HG03432 (cell line): Measurements from ENCODE around the gene KCNIP3.

Source experiments
- ATAC-seq: cut with Tn5 transposase; IDR thresholded peaks from one replicate; pipeline ENCODE4 v1.9.1; 2021; ENCODE audit warnings: mild to moderate bottlenecking, moderate library complexity; ENCODE audit not compliant: unreplicated experiment

KCNIP3 gene

DNA sequence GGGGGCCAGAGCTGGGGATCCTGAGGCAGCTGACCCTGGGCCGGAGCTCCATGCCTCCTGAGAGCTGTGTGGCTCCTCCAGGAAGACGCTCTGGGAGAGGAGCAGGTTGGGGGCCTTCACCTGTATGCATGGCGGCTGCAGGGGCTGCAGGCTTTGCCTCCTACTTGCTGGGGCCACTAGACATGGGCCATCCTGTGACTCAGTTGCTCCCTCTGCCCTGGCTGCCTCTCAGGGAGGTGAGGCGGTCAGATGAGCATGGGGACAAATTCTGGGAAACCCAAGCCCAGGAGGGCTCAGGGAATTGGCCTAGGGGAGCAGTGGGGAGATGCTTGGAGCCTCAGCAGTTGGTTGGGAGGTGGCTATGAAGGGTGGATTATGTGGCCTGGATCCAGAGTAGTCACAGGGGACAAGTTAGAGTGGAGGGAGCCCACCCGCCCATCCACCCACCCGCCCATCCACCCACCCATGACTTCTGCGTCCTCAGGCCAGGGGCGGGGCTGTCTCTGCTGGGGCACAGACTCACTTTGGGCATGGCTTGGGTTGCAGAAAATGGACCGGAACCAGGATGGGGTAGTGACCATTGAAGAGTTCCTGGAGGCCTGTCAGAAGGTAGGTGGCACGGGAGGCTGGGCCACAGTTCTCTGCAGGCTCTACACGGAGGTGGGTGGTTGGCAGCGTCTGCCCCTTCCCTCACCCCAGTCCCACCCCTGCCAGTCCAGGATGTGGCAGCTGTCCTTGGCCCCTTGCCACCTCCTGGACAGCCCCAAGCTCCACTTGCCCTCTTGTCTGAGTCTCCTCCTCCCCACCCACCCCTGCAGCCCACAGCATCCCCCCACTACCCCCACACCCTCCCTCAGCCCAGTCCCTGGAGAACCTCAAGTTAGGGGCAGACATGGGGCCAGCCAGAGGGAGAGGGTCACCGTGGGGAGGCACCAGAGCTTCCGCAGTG lies 85.8 kb downstream of the KCNIP3 start:
- no peak for ATAC-seq

DNA sequence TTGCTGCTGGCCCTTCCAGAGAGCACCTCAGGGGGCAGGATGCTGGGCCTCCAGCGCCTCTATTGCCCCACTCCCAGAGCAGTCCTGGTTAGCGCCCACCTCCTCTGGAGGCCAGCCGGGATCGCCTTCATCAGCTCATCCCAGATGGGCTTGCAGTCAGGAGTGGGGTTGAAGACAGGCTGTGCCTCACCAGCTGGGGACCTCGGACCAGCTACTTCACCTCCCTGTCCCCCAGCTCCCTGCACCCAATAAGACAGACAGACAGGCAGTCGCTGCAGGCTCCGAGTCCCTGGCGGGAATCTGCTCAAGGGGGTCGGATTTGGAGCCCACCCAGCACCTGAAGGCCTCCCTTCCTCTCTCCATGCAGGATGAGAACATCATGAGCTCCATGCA lies 86.5 kb downstream of the KCNIP3 start:
- no peak for ATAC-seq

DNA sequence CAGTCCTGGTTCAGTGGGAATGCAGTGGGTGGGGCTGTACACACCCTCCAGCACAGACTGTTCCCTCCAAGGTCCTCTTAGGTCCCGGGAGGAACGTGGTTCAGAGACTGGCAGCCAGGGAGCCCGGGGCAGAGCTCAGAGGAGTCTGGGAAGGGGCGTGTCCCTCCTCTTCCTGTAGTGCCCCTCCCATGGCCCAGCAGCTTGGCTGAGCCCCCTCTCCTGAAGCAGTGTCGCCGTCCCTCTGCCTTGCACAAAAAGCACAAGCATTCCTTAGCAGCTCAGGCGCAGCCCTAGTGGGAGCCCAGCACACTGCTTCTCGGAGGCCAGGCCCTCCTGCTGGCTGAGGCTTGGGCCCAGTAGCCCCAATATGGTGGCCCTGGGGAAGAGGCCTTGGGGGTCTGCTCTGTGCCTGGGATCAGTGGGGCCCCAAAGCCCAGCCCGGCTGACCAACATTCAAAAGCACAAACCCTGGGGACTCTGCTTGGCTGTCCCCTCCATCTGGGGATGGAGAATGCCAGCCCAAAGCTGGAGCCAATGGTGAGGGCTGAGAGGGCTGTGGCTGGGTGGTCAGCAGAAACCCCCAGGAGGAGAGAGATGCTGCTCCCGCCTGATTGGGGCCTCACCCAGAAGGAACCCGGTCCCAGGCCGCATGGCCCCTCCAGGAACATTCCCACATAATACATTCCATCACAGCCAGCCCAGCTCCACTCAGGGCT lies 87.9 kb downstream of the KCNIP3 start:
- ATAC-seq = no peak

DNA sequence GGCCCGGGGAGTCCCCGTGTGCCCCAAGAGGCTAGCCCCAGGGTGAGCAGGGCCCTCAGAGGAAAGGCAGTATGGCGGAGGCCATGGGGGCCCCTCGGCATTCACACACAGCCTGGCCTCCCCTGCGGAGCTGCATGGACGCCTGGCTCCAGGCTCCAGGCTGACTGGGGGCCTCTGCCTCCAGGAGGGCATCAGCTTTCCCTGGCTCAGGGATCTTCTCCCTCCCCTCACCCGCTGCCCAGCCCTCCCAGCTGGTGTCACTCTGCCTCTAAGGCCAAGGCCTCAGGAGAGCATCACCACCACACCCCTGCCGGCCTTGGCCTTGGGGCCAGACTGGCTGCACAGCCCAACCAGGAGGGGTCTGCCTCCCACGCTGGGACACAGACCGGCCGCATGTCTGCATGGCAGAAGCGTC lies 88.4 kb downstream of the KCNIP3 start:
- ATAC-seq = no peak

DNA sequence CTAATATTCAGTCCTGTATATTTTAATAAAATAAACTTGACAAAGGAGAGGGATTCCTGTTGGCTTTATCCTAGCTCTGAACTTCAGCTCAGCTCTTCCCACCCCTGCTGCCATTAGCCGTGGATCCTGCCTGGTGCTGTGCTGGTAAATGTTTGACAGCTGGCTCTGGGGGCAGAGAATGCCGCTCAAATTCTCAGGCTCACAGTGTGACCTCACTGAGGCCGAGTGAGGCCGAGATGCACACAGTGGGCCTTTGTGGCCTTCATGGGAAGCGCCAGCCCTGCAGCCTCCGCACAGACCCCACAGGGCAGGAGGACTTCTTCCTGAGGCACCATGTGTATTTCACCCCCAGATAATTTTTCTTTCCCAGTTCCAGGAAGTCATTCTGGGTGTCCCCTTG lies 88.9 kb downstream of the KCNIP3 start:
- no peak for ATAC-seq

DNA sequence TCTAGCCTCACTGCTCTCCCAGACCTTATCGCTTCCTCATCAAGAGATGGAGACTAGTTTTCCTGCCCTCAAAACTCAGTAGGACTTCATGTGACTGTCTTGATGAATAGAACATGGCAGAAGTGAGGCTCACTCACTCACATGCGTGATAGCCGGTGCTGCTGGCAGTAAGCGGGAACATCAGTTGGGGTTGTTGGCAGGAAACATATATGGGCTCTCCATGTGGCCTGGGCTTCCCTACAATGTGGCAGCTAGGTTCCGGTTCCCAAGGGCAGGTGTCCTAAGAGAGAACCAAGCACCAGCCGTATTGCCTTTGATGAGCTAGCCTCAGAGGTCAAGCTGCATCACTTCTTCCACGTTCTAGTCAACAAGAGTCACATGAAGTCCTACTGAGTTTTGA lies 90.2 kb downstream of the KCNIP3 start:
- no peak for ATAC-seq

DNA sequence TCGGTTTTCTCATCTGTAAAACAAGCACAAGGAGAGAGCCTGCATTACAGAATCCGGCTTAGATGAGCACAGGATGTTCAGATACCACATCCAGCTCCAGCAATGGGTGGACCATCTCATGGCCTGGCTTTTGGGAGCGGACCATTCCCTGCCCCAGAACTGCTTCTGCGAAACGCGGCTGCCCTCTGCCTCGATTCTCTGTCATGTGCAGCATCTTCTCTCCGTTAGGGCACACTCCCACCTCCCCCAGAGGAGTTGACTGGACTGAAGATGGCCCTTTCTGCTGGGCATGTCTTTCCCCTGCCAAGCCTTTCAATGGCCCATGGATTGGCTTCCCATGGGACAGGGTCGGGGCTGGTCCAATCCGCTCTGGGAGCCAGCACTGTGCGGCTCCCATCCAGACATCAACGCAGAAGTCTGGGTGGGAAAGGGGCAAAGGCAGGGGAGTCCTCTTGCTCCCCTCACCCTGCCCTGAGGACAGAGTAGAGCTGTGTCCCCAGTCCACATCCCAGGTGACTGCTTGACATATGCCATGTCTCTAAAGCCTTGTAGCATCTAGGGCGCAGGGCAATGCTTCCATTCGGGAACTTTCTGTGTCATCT lies 91.0 kb downstream of the KCNIP3 start:
- ATAC-seq = no peak

DNA sequence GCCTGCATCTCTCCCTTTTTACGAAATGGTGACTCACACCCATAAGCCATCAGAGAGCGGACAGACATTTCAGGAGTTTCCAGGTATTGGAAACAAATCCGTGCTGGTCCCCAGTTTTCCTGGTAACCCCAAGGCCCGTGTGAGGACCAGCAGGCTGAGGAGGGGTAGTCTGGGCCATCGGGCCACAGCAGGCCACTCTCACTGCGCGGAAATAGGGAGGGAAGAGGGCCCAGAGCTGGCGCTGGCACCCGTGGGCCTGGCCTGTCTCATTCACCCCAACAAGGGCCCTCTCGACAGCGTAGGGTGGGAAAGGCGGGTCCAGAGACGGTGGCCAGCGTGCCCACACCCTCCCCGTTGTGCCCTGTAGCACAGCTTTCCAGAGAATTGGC lies 91.7 kb downstream of the KCNIP3 start:
- ATAC-seq = peak; percentile 10

DNA sequence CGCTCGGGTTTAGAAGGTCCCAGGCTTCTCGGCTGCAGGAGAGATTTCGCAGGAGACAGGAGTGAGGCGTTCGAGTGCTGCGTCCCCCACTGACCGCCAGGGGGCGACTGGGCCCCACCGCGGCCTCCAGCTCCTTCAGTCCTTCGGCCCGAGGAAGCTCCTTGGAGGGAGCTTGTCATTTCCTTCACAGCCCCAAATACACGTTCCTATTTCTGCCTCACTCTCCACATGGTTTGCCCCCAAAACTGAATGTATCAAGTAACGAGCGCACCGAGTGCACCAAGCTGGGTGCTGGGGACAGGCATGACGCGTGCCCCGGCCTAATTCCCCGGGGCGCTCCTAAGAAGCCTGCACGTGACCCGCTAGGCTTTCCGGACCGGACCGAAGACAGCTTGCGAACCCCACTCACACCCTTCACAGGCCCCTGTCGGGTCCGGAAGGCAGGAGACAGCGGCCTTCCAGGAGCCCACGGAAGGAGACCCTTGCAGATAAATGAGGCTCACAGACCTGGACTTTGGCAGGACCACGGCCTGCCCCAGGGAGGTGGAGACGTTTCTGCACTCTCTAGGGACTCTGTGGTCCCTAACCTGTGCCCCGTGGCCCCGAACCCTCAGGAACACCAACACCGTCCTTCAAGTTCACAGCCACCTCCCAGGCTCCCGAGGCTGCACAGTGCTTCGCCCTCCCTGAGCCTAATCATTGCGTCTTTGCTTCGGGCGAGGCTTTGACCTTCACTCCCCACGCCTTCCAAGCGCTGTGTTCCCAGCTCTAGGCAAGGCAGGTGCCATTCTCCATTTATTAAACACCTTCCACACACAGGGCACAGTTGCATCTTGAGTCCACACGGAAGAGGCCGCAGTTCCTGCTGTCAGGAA lies 92.3 kb downstream of the KCNIP3 start:
- ATAC-seq = peak; percentile 72

DNA sequence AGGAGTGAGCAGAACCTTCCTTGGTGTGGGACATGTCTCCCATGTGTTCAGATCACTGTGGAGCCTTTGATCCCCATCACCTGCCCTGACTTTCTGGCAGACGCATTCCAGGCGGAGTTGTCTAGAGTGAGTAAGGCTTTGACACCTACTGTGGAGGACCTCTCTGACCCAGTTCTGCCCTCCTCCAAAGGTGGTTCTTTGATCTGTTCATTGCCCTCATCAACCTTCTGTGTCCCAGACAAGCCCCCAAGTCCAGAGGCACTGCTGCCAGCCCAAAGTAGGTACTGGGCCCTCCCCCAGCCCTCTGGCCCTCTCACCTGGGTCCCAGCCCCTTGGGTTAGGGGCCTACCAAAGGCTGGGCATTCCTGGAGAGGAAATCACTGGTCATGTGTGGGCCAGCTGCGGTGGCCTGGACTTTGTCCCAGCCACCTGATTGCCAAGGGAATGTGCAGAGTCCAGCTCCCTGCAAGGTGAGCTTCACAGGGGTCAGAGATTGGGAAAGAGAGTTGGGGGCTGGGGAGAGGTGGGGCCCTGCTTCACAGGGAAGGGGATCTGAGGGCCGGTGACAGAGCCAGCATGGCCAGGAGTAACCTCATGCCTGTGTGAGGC lies 93.2 kb downstream of the KCNIP3 start:
- ATAC-seq = no peak

DNA sequence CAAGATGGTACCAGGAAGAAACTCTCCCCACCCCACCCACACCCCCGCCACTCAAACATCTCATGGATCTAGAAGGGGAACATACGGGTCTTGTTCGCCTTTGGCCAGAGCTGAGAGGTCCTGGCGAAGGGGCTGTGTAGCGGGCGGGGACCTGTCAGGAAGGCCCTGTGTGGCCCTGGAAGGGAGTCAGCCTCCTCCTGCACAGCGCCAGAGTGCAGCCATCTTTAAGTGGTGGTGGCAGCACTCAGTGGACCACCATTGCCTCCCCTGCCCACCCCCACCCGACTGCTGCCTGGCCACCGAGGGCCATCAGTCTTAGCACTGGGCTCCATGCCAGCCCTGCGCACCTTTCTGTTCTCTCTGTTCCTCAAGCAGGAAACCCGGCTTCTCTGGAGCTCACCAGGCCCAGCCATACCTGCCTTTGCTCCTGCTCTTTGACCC lies 93.8 kb downstream of the KCNIP3 start:
- ATAC-seq = no peak

DNA sequence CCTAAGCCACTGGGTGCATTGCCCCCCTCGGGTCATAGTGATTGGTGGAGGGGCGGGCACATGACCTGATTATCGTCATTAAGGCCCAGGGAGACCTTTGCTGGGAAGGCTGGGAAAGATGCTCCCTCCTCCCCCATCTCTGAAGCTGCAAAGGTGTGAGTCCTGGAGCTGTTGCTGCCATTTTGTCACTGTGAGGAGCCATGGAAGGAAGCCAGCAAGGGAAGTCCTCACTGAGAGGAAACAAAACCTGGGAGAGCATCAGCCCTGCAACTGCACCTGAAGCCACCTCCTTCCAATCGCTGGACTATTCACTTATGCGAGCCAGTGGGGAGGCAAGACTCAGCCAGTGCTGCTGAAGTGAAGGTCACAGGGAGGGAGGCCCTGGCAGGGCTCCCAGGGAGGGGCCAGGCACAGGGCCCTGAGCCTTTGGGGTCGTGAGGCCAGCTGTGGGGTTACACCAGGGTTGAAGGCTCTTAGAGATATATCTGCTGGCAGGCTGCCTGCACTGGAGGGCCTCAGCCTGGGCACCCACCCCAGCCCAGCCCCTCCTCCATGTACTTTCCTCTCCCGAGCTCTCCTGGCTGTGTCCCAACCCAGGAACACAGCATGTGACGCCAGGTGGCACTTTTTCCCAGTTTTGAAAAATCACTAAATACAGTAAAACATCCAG lies 94.6 kb downstream of the KCNIP3 start:
- no peak for ATAC-seq

DNA sequence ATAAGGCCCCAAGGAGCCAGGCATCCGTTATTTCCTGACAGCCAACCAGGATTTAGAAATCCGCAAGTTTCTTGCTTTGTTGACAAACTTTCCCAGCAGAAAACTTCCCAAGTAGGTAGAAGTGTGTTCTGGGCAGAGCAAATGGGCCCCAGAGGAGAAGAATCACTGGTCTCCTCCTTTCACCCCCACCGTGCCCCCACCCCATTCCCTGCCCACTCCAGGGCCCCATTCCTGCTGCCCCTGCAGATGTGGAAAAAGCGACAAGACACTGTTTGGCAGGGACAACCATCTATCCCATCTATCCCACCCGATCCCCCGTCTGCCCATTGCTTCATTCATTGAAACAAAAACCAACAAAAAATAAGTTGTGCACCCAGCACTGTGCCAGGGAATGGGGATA lies 95.2 kb downstream of the KCNIP3 start:
- ATAC-seq = no peak

DNA sequence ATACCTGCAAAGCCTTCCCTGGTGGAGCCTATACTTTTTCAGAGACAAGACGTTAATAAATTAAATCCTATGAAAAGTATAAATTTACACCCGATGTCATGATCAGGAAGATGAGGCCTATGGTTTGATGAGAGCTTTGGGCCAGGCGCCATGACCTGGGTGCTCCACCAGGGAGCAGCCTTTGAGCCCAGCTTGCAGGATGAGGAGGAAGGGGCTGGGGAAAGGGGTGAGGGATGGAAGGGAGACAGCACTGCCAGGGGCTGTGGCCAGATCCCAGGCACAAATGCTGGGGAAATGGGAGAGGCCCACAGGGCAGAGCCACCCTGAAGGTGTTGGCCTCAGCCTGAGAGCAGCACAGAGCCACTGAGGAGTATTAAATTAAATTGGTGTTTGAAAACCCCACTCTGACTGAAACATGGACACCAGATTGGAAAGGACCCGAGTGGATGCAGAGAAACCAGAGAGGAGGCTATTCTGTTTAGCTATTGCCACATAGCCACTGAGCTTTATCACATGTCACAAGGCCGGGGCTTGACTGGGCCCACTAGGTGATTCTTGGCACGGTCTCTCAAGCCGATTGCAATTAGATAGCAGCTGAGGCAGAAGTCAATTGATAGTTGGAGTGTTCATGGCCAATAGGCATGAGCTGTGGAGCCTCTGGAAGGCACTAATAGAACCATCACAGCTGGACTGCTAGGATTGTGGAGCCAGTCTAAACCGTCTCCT lies 95.7 kb downstream of the KCNIP3 start:
- no peak for ATAC-seq

DNA sequence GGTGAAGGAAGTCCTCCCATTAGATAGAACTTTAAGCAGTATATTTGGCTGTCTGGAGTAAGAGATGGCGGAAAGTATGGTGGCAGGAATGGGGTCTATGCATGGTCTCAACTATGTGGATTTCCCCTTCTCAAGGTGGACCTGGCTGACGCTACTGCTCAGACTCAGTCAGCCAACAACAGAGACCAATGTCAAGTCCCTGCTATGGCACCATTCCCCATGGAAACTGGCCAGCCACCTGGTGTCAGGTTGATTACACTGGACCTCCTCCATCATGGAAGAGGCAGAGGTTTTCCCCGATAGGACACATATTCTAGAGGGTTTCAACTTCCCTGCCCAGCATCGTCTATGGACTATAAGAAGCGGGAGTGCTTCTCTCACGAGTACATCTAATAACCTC lies 96.8 kb downstream of the KCNIP3 start:
- ATAC-seq = no peak

DNA sequence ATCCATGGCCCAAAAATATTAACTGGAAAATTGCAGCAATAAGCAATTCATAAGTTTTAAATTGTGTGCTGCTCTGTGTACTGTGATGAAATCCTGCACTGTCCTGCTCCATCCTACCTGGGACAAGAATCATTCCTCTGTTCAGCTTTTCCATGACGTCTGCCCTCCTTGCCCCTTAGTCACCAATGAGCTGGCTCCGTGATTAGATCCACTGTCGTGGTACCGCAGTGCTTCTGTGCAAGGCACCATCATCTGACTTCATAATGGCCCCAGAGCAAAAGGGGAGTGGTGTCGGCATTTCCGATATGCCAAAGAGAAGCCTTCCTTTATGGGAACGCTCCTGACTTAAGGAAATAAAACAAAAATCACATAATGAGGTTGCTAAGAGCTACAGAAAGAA lies 101.9 kb downstream of the KCNIP3 start:
- ATAC-seq = no peak

DNA sequence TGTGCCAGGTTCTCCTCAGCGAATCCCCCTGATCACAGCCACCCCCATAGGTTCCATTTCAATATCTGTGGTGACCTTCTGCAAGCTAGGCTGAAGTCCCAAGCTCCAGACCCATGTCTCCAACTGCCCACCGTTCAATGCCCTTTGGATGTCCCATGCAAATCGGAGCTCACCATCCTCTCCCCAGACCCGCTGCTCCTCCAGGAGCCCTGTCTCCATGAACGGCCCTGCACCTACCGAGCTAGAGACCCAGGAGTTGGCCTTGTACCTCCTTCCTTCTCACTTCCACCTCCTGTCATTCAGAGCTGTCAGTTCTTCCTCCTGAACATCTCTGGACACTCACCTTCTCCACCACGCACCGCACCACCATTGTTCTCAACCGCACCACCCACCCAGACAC lies 104.3 kb downstream of the KCNIP3 start:
- ATAC-seq = no peak

DNA sequence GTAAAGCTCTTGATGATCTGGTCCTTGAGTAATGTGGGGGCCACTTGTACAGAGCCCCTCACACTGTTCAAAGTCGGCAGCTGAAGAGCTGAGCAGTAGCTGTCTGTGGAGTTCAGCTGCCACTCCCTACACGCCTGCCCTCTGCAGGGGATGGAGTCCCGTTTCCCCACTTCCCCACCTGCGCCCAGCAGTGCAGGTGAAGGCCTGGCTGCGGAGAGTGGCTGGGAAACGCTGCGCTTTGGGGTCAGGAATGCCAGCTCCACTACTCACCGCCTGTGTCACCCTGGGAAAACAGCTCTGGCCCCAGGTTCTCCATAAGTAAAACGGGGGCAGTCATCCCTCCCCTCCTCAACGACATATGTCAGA lies 104.8 kb downstream of the KCNIP3 start:
- ATAC-seq = peak; percentile 19
